ENCODE measurements around the gene IQCF5.

DNA sequence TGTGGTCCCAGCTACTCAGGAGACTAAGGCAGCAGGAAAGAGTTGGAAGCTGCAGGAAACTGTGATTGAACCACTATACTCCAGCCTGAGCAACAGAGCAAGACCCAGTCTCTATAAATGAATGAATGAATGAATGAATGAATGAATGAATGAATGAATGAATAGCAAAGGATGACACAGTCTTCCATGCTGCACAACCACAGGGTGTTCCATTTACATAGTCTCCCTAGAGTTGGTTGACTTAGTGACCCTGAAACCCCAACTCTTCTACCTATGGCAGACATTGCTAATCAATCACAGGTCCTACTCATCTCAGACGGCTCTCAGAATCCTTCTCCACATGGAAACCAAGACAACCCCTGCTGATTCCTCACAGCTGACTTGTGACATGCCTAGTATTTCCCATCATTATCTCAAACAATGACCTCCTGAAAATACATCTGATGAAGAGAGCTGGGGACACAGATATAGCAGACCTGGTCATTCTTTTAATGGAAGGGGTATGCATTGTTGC lies 2.1 kb downstream of the IQCF5 start:
- TF ChIP-seq CTCF (conservative IDR thresholded peaks at IDR 0.05 in 1 of 2, IDR thresholded peaks at IDR 0.05 in 1 of 2; ENCODE audit: low read depth in 1 of 2, low read length in 2 of 2) = no peak
- no peak for TF ChIP-seq EZH2 (IDR thresholded peaks at IDR 0.05; ENCODE audit: low read length, missing control alignments)

Data from fibroblast of lung (primary cell).